ENCODE results near the gene STYXL2. TPM values are rescaled to one million over a fixed set of nuclear protein-coding genes. Genes with fewer than 3 reads are reported as not detected.

STYXL2 gene
- polyA plus RNA-seq, 1 donor (not counting 4 experiments of a cell fraction or from before 2014, with no cell fraction given) = not detected

DNA sequence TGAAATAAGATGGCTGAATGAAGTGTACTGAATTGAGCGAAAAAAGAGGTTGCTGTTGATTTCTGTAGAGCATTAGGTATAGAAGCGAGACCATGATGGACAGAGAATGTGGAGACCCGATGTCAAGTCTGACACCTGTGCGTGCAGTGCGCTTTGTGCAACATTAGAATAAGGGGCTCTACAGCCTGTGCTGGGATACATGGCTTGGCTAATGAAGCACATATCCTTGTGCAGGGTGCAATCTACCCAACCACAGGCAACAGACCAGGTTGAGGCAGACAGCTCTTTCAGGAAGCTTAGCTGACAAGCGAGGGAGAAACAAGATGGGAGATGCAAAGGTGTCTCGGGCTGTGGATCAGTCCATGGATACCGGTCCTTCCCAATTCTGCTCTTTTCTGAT is 22.6 kb upstream of the STYXL2 start:
- no peaks in the 10 kb centered on the region for H3K79me2 ChIP-seq (ENCODE audit: control insufficient read depth, insufficient read depth, low read length)
- H4K20me1 ChIP-seq (ENCODE audit: control insufficient read depth, extremely low read depth, insufficient read depth, low read length) = no peaks in the 10 kb centered on the region
- H3K36me3 ChIP-seq (ENCODE audit: control insufficient read depth in 2 of 2, extremely low read depth in 1 of 2, insufficient read depth in 2 of 2, low read length in 2 of 2) = no peaks in the 10 kb centered on the region
- peaks cover 13% of the 10 kb centered on the region for H3K27me3 ChIP-seq (ENCODE audit: control insufficient read depth, extremely low read depth, insufficient read depth, low read length)
- H2AFZ ChIP-seq (ENCODE audit: control insufficient read depth, low read length) = no peak overlapping the region
- dilution Hi-C loops (cut with MboI; ENCODE audit: extremely low pct_ligation_motif_present, low sequenced_read_pairs) = loop anchor here (25.0 kb wide), 2 partner anchors 209 to 441 kb away; partner anchors contain the start of gene CD247
- H3K4me3 ChIP-seq (ENCODE audit: control insufficient read depth in 2 of 3, extremely low read depth in 1 of 3, insufficient read depth in 2 of 3, low read depth in 1 of 3, low read length in 3 of 3) = no peak overlapping the region
- FAIRE-seq (no peak), DNase-seq (ENCODE audit: low read depth, low spot score) (no peak)
- H3K9me1 ChIP-seq (ENCODE audit: control insufficient read depth, extremely low read depth, insufficient read depth, low read length) = no peaks in the 10 kb centered on the region
- no peaks in the 10 kb centered on the region for H3K9me3 ChIP-seq (ENCODE audit: control insufficient read depth, low read depth, low read length)
- H3K27ac ChIP-seq (ENCODE audit: control insufficient read depth, insufficient read depth, low read length) = no peak overlapping the region
- no peak for TF ChIP-seq EZH2 (IDR thresholded peaks at IDR 0.05; ENCODE audit: low read length)
- TF ChIP-seq, protein P1, sequence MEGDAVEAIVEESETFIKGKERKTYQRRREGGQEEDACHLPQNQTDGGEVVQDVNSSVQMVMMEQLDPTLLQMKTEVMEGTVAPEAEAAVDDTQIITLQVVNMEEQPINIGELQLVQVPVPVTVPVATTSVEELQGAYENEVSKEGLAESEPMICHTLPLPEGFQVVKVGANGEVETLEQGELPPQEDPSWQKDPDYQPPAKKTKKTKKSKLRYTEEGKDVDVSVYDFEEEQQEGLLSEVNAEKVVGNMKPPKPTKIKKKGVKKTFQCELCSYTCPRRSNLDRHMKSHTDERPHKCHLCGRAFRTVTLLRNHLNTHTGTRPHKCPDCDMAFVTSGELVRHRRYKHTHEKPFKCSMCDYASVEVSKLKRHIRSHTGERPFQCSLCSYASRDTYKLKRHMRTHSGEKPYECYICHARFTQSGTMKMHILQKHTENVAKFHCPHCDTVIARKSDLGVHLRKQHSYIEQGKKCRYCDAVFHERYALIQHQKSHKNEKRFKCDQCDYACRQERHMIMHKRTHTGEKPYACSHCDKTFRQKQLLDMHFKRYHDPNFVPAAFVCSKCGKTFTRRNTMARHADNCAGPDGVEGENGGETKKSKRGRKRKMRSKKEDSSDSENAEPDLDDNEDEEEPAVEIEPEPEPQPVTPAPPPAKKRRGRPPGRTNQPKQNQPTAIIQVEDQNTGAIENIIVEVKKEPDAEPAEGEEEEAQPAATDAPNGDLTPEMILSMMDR (optimal IDR thresholded peaks at IDR 0.05 in 1 of 3, IDR thresholded peaks at IDR 0.05 in 1 of 3, conservative IDR thresholded peaks at IDR 0.05 in 1 of 3; ENCODE audit: extremely low read depth in 1 of 3, insufficient read depth in 2 of 3, low read length in 3 of 3) = no peak
- H3K9ac ChIP-seq (ENCODE audit: control insufficient read depth, extremely low read depth, insufficient read depth, low read length) = no peak overlapping the region
- H3K4me1 ChIP-seq (ENCODE audit: control insufficient read depth, extremely low read depth, insufficient read depth, low read length) = no peaks in the 10 kb centered on the region
- H3K4me2 ChIP-seq (ENCODE audit: control insufficient read depth, extremely low read depth, insufficient read depth, low read depth, low read length) = no peak overlapping the region

- no peaks in the 10 kb centered on the region for H3K4me1 ChIP-seq (ENCODE audit: control insufficient read depth, extremely low read depth, insufficient read depth, low read length)
- H3K27ac ChIP-seq (ENCODE audit: control insufficient read depth, insufficient read depth, low read length) = no peak overlapping the region
- no peaks in the 10 kb centered on the region for H3K36me3 ChIP-seq (ENCODE audit: control insufficient read depth in 2 of 2, extremely low read depth in 1 of 2, insufficient read depth in 2 of 2, low read length in 2 of 2)
- DNase-seq (ENCODE audit: low read depth, low spot score) = no peak
- peaks cover 28% of the 10 kb centered on the region for H3K27me3 ChIP-seq (ENCODE audit: control insufficient read depth, extremely low read depth, insufficient read depth, low read length)
- dilution Hi-C loops (cut with MboI; ENCODE audit: extremely low pct_ligation_motif_present, low sequenced_read_pairs) = no loop called here
- no peak overlapping the region for H3K4me3 ChIP-seq (ENCODE audit: control insufficient read depth in 2 of 3, extremely low read depth in 1 of 3, insufficient read depth in 2 of 3, low read depth in 1 of 3, low read length in 3 of 3)
- no peak overlapping the region for H2AFZ ChIP-seq (ENCODE audit: control insufficient read depth, low read length)
- no peak overlapping the region for H3K4me2 ChIP-seq (ENCODE audit: control insufficient read depth, extremely low read depth, insufficient read depth, low read depth, low read length)
- no peak for FAIRE-seq
- no peaks in the 10 kb centered on the region for H4K20me1 ChIP-seq (ENCODE audit: control insufficient read depth, extremely low read depth, insufficient read depth, low read length)
- no peaks in the 10 kb centered on the region for H3K9me1 ChIP-seq (ENCODE audit: control insufficient read depth, extremely low read depth, insufficient read depth, low read length)
- no peaks in the 10 kb centered on the region for H3K9me3 ChIP-seq (ENCODE audit: control insufficient read depth, low read depth, low read length)
- no peaks in the 10 kb centered on the region for H3K79me2 ChIP-seq (ENCODE audit: control insufficient read depth, insufficient read depth, low read length)
- TF ChIP-seq, protein P1 (optimal IDR thresholded peaks at IDR 0.05 in 1 of 3, IDR thresholded peaks at IDR 0.05 in 1 of 3, conservative IDR thresholded peaks at IDR 0.05 in 1 of 3; ENCODE audit: extremely low read depth in 1 of 3, insufficient read depth in 2 of 3, low read length in 3 of 3) = no peak
- TF ChIP-seq EZH2 (IDR thresholded peaks at IDR 0.05; ENCODE audit: low read length) = no peak
- no peak overlapping the region for H3K9ac ChIP-seq (ENCODE audit: control insufficient read depth, extremely low read depth, insufficient read depth, low read length)
Measured at GRCh38 chr1:167076136-167076710, 17.7 kb upstream of the STYXL2 start.

Measured in keratinocyte (primary cell).